ENCODE measurements around the gene ATP6V0A1. TPM values are rescaled to one million over a fixed set of nuclear protein-coding genes. Genes with fewer than 3 reads are reported as not detected.
"Not testable (repeated sequence)": the region's sequence is repeated elsewhere in the genome, so short reads cannot be mapped to it uniquely, and the experiment has no call there.

ATP6V0A1 gene
- polyA plus RNA-seq = 10 to 100 TPM; 27.0 to 27.5 TPM

DNA sequence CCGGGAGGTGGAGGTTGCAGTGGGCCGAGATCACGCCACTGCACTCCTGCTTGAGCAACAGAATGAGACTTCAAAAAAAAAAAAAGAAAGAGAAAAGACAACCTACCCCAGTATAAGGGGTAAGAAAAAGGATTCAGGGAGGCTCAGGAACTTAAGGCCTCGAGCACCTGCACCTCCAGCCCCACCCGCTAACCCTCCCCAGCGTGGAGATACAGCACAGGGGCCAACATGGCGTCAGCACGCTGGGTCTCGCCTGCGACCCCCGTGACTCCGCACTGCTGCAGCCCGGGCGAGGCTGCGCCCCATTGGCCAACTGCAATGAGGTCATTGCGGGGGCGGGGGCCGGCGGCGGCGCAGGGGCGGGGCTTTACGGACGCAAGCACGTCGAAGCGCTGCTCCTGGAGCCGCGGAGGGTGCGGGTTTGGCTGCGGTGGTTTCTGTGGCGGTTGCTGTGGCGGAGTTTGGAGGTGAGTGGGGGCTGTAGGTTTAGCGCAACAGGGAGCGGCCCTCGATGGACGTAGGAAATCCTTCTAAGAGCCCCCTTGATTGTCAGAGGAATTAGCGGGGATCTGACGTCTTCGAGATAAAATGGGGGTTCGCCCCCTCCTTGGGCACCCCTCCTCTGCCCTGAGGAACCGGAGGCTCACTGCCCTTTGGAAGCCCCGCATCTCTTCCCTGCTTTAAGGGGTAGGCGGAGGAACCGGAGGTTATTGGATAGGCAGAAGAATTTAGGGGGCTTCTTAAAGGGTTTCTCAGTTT, at the start of gene ATP6V0A1:
Gene ATP6V0A1 (plus strand): TSS at position 382 of the 759 bp plus-strand sequence. CDS start 2,017 bp downstream, outside the sequence.
- WGBS, 2 donors = 1 to 2% methylated on average over 45 of the region's 45 CpGs
- Histone ChIP-seq H3K27me3 (ENCODE audit: control insufficient read depth in 1 of 2, insufficient read depth in 2 of 2, low read length in 2 of 2) (no peaks in the 10 kb centered on the region), H3K27ac (ENCODE audit: low read depth in 2 of 2, low read length in 1 of 2) (peak within 1 kb of the TSS; percentile 97), H3K4me1 (ENCODE audit: control insufficient read depth in 2 of 2, insufficient read depth in 2 of 2, low read length in 1 of 2) (peaks cover 0 to 2% of the 10 kb centered on the region in 2 donors), H3K4me3 (ENCODE audit: low read depth in 1 of 2, low read length in 2 of 2) (peak within 1 kb of the TSS; percentile 55 to 62), H3K36me3 (ENCODE audit: control insufficient read depth in 2 of 2, insufficient read depth in 2 of 2, low read length in 1 of 2) (no peaks in the 10 kb centered on the region), H3K9me3 (ENCODE audit: control insufficient read depth in 2 of 2, insufficient read depth in 1 of 2, low read depth in 1 of 2, low read length in 1 of 2) (no peaks in the 10 kb centered on the region)

DNA sequence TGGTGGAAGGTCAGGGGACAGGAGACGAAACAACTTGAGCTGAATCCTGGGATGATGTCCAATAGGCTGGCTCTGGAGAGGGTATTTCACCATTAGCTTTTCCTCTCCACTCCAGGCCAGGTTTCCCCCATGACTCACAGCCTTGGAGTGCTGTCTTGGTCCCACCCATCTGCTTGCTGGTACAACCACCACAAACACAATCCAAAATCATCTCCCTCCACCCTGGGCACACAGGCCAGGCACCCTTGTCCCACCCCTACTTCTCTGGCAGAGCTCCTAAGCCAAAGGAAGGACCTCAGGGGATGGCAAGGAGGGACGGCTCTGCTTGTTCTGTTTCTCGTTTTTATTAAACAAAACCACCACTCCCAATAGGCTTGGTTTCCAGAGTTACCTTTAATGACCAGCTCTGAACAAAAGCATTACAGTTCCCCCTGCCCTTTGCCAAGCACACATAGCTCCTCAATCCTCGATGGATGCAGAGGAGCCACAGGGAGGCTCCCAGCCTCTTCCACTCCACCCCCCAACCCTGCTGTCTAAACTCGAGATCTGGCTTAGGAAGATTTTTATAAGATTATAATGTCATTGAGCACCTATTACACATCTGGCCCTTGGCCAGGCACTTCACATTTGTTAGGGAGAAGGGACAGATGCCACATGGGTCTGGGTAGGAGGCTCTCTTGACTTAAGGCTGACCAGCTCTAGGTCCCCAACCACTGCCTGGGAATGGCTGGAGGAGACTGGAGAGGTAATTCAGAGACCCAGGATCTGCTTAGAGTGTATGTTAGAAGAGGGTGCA, 49.0 kb upstream of the ATP6V0A1 start:
- Histone ChIP-seq H3K4me1 (ENCODE audit: control insufficient read depth in 2 of 2, insufficient read depth in 2 of 2, low read length in 1 of 2) (peaks cover 0 to 15% of the 10 kb centered on the region in 2 donors), H3K27me3 (ENCODE audit: control insufficient read depth in 1 of 2, insufficient read depth in 2 of 2, low read length in 2 of 2) (no peaks in the 10 kb centered on the region), H3K36me3 (ENCODE audit: control insufficient read depth in 2 of 2, insufficient read depth in 2 of 2, low read length in 1 of 2) (peaks cover 0 to 6% of the 10 kb centered on the region in 2 donors), H3K27ac (ENCODE audit: low read depth in 2 of 2, low read length in 1 of 2) (peak overlapping the region; percentile 91 to 99), H3K9me3 (ENCODE audit: control insufficient read depth in 2 of 2, insufficient read depth in 1 of 2, low read depth in 1 of 2, low read length in 1 of 2) (no peaks in the 10 kb centered on the region), H3K4me3 (ENCODE audit: low read depth in 1 of 2, low read length in 2 of 2) (no peak overlapping the region)
- WGBS, 2 donors = 8 to 15% methylated on average over 4 to 5 of the region's 5 CpGs

DNA sequence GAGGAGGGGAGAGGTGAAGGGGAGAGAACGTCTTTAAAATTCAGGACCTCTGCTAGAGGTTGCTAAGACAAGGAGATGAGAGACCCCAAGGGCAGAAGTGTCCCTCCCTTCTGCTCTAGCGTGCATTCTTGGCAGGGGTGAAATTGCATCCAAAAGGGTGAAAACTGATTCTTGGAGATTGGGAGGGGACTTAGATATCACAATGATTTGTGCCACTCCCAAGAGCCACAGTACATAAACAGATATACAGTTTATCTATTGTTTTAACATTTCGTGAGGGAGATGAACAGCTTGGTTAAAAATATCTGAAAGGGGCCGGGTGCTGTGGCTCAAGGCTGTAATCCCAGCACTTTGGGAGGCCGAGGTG, 48.4 kb upstream of the ATP6V0A1 start:
- WGBS, 2 donors = 36 to 56% methylated on average over 5 of the region's 5 CpGs
- Histone ChIP-seq H3K4me3 (ENCODE audit: low read depth in 1 of 2, low read length in 2 of 2) (no peak overlapping the region), H3K27ac (ENCODE audit: low read depth in 2 of 2, low read length in 1 of 2) (peak overlapping the region; percentile 91 to 99), H3K27me3 (ENCODE audit: control insufficient read depth in 1 of 2, insufficient read depth in 2 of 2, low read length in 2 of 2) (no peaks in the 10 kb centered on the region), H3K4me1 (ENCODE audit: control insufficient read depth in 2 of 2, insufficient read depth in 2 of 2, low read length in 1 of 2) (peaks cover 0 to 19% of the 10 kb centered on the region in 2 donors), H3K9me3 (ENCODE audit: control insufficient read depth in 2 of 2, insufficient read depth in 1 of 2, low read depth in 1 of 2, low read length in 1 of 2) (no peaks in the 10 kb centered on the region), H3K36me3 (ENCODE audit: control insufficient read depth in 2 of 2, insufficient read depth in 2 of 2, low read length in 1 of 2) (no peaks in the 10 kb centered on the region)

DNA sequence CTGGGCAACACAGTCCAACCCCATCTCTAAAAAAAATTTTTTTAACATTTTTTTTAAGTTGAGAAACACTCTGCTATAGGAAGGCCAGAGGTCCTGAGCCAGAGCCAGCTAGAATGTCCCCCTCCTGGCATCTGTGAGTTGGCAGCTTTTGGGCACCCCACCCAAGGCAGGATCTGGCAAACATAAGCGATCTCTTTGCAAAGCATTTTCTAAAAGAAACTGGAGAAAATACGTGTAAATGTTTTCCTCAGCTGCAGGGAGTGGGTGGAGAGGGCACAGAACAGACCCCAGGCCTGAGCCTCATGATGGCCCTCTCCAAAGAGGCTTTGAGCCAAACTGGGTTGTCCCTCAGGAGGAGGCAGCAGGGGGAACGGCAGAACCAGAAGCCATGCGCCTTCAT, 47.3 kb upstream of the ATP6V0A1 start:
- Histone ChIP-seq H3K27me3 (ENCODE audit: control insufficient read depth in 1 of 2, insufficient read depth in 2 of 2, low read length in 2 of 2) (no peaks in the 10 kb centered on the region), H3K4me1 (ENCODE audit: control insufficient read depth in 2 of 2, insufficient read depth in 2 of 2, low read length in 1 of 2) (peaks cover 0 to 20% of the 10 kb centered on the region in 2 donors), H3K9me3 (ENCODE audit: control insufficient read depth in 2 of 2, insufficient read depth in 1 of 2, low read depth in 1 of 2, low read length in 1 of 2) (no peaks in the 10 kb centered on the region), H3K27ac (ENCODE audit: low read depth in 2 of 2, low read length in 1 of 2) (peak overlapping the region; percentile 80 to 99), H3K36me3 (ENCODE audit: control insufficient read depth in 2 of 2, insufficient read depth in 2 of 2, low read length in 1 of 2) (no peaks in the 10 kb centered on the region), H3K4me3 (ENCODE audit: low read depth in 1 of 2, low read length in 2 of 2) (no peak overlapping the region)
- 16 to 27% methylated on average over 4 of the region's 4 CpGs for WGBS, 2 donors

DNA sequence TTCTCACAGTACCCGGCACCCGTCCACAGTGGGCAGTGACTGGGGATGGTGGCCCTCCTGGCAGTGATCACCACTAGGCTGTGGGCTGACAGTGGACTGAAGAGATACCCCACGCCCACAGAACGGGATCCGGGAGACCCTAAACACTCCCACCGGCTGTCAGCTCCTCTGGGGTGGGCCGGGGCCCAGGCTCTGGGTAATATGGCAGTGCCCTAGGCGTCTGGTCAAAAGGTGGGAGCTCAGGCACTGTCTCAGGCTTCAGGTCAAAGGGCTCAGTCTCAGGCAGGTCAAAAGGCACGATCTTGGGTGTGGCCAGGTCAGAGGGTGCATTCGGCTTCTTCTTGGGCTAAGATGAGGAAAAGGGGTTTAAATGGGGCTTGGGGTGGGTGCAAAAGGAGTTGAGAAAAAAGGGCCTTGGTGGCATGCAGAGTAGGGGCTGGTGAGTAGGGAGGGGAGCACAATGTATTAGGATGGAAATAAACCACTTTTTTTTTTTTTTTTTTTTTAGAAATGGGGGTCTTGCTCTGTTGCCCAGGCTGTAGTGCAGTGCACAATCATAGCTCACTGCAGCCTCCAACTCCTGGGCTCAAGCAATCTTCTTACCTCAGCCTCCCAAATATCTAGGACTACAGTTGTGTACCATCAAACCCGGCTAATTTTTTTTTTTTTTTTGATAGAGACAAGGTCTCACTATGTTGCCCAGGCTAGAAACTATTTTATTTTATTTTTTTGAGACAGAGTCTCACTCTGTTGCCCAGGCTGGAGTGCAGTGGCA, 46.6 kb upstream of the ATP6V0A1 start:
- Histone ChIP-seq H3K4me3 (ENCODE audit: low read depth in 1 of 2, low read length in 2 of 2) (no peak overlapping the region), H3K4me1 (ENCODE audit: control insufficient read depth in 2 of 2, insufficient read depth in 2 of 2, low read length in 1 of 2) (peaks cover 0 to 26% of the 10 kb centered on the region in 2 donors)
- WGBS, 2 donors = 42 to 58% methylated on average over 11 of the region's 11 CpGs

DNA sequence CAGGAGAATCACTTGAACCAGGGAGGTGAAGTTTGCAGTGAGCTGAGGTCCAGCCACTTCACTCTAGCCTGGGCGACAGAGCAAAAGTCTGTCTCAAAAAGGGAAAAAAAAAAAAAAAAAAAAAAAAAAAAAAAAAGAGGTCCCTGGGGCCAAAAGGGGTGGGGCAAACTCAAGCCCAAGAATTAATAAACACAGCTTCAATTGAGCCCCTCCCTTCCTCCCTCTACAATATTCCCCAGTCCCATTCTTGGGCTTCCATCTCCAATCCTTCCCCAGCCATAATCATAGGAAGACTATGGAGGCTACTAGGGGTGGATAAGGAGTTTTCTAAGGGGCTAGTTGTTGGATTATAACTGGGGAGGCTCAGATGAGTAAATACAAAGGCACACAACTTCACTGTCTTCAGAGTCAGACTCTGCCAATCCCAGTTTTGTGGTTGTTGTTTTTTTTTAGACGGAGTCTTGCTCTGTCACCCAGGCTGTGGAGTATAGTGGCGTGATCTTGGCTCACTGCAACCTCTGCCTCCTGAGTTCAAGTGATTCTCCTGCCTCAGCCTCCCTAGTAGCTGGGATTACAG, 45.1 kb upstream of the ATP6V0A1 start:
- Histone ChIP-seq H3K9me3 (ENCODE audit: control insufficient read depth in 2 of 2, insufficient read depth in 1 of 2, low read depth in 1 of 2, low read length in 1 of 2) (no peaks in the 10 kb centered on the region), H3K27ac (ENCODE audit: low read depth in 2 of 2, low read length in 1 of 2) (peak overlapping the region; percentile 31 to 54), H3K4me3 (ENCODE audit: low read depth in 1 of 2, low read length in 2 of 2) (no peak overlapping the region), H3K36me3 (ENCODE audit: control insufficient read depth in 2 of 2, insufficient read depth in 2 of 2, low read length in 1 of 2) (no peaks in the 10 kb centered on the region), H3K27me3 (ENCODE audit: control insufficient read depth in 1 of 2, insufficient read depth in 2 of 2, low read length in 2 of 2) (no peaks in the 10 kb centered on the region), H3K4me1 (ENCODE audit: control insufficient read depth in 2 of 2, insufficient read depth in 2 of 2, low read length in 1 of 2) (peaks cover 0 to 26% of the 10 kb centered on the region in 2 donors)
- 38 to 47% methylated on average over 3 of the region's 3 CpGs for WGBS, 2 donors

More for the DNA sequence above, 46.6 kb upstream of the ATP6V0A1 start:
- no peaks in the 10 kb centered on the region for H3K36me3 ChIP-seq (ENCODE audit: control insufficient read depth in 2 of 2, insufficient read depth in 2 of 2, low read length in 1 of 2)
- no peaks in the 10 kb centered on the region for H3K27me3 ChIP-seq (ENCODE audit: control insufficient read depth in 1 of 2, insufficient read depth in 2 of 2, low read length in 2 of 2)
- H3K9me3 ChIP-seq (ENCODE audit: control insufficient read depth in 2 of 2, insufficient read depth in 1 of 2, low read depth in 1 of 2, low read length in 1 of 2) = no peaks in the 10 kb centered on the region
- peak overlapping the region; percentile 80 to 99 for H3K27ac ChIP-seq (ENCODE audit: low read depth in 2 of 2, low read length in 1 of 2)

DNA sequence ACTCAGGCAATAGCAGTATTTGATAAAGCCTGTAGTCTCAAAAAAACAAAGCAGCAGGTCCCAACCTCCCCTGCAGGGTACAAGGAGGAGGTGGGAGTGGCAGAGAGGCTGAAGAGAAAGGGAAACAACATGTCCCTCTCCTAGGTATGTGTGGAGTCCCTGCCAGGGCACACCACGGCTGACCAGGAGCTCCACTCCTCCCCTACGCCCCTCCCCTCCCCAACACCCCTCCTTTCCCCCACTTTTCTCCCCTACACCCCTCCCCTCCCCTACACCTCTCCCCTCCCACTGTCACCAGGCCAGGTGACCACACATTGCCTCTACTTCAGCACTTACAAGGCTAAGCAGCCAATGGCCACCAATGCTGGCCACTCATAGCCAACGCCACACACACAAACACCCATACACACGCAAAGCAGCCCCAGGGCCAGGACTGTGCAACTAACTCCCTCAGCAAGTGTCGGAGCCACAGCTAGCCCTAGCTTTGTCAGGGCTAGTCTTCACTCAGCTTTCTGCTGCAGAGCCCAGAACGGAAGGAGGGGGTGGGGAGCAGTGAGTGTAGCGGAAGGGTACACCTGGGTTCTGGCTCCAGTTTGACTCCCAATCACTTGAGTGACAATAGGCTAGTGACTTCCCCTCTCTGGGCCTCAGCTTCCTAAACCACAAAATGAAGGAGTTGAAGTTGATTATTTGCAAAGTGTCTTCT, 43.8 kb upstream of the ATP6V0A1 start:
- 28 to 32% methylated on average over 6 to 7 of the region's 7 CpGs for WGBS, 2 donors
- Histone ChIP-seq H3K36me3 (ENCODE audit: control insufficient read depth in 2 of 2, insufficient read depth in 2 of 2, low read length in 1 of 2) (no peaks in the 10 kb centered on the region), H3K9me3 (ENCODE audit: control insufficient read depth in 2 of 2, insufficient read depth in 1 of 2, low read depth in 1 of 2, low read length in 1 of 2) (no peaks in the 10 kb centered on the region), H3K4me3 (ENCODE audit: low read depth in 1 of 2, low read length in 2 of 2) (no peak overlapping the region), H3K27me3 (ENCODE audit: control insufficient read depth in 1 of 2, insufficient read depth in 2 of 2, low read length in 2 of 2) (no peaks in the 10 kb centered on the region), H3K4me1 (ENCODE audit: control insufficient read depth in 2 of 2, insufficient read depth in 2 of 2, low read length in 1 of 2) (peaks cover 0 to 22% of the 10 kb centered on the region in 2 donors), H3K27ac (ENCODE audit: low read depth in 2 of 2, low read length in 1 of 2) (peak overlapping the region; percentile 54 to 75)

DNA sequence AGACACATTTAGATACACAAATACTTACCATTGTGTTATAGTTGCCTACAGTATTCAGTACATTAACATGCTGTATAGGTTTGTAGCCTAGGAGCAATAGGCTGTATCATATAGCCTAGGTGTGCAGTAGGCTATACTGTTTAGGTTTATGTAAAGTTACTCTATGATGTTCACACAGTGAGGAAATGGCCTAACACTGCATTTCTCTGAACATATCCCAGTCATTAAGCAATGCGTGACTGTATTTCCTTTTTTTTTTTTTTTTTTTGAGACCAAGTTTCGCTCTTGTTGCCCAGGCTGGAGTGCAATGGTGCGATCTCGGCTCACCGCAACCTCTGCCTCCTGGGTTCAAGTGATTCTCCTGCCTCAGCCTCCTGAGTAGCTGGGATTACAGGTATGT, 40.7 kb upstream of the ATP6V0A1 start:
- not testable (repeated sequence) for H3K36me3 ChIP-seq (ENCODE audit: control insufficient read depth in 2 of 2, insufficient read depth in 2 of 2, low read length in 1 of 2); H3K4me3 ChIP-seq (ENCODE audit: low read depth in 1 of 2, low read length in 2 of 2); H3K9me3 ChIP-seq (ENCODE audit: control insufficient read depth in 2 of 2, insufficient read depth in 1 of 2, low read depth in 1 of 2, low read length in 1 of 2); H3K27me3 ChIP-seq (ENCODE audit: control insufficient read depth in 1 of 2, insufficient read depth in 2 of 2, low read length in 2 of 2); H3K27ac ChIP-seq (ENCODE audit: low read depth in 2 of 2, low read length in 1 of 2)
- peaks cover 4 to 11% of the 10 kb centered on the region in 2 donors for H3K4me1 ChIP-seq (ENCODE audit: control insufficient read depth in 2 of 2, insufficient read depth in 2 of 2, low read length in 1 of 2)
- 79 to 86% methylated on average over 2 to 5 of the region's 5 CpGs for WGBS, 2 donors

All from esophagus (tissue), 2 donors.